MCF 10A (cell line): Measurements from ENCODE around the gene CAMTA1. TPM values are rescaled to one million over a fixed set of nuclear protein-coding genes. Genes with fewer than 3 reads are reported as not detected.

ENCODE experiments used
- BruUV-seq: library from RNA; stranded (reverse); fragments of 400-500 nt; replicated peaks from 2 replicates; lab custom pipeline; 2021; lab: Mats Ljungman, UMichigan
- CTCF ChIA-PET: fragments of 300-600 bp; sonication (Branson Sonifier 250); formaldehyde crosslinking; extraction: SDS; loops from one replicate; lab custom pipeline; 2021; ENCODE audit warnings: antibody characterized with exemption, inconsistent platforms; lab: Yijun Ruan, JAX
- POLR2A ChIA-PET: fragments of 300-600, 350-650 bp; sonication (Branson Sonifier 250); formaldehyde crosslinking; extraction: SDS; loops from one replicate; lab custom pipeline; 2020; ENCODE audit warnings: antibody characterized with exemption, inconsistent platforms; lab: Yijun Ruan, JAX
- DNase-seq: peaks from one replicate; pipeline ENCODE4 v3.0.0-alpha.2; 2018; ENCODE audit not compliant: unreplicated experiment
- H3K27ac Mint-ChIP-seq: one replicate; pipeline ENCODE4 v1.8.0; 2022; ENCODE audit warnings: mild to moderate bottlenecking, low read depth, mixed read lengths; ENCODE audit not compliant: unreplicated experiment
- H3K27me3 Mint-ChIP-seq: one replicate; pipeline ENCODE4 v1.8.0; 2022; ENCODE audit warnings: mixed read lengths; ENCODE audit not compliant: insufficient read depth, unreplicated experiment
- H3K36me3 Mint-ChIP-seq: one replicate; pipeline ENCODE4 v1.8.0; 2022; ENCODE audit warnings: mild to moderate bottlenecking, moderate library complexity, mixed read lengths; ENCODE audit not compliant: insufficient read depth, unreplicated experiment
- H3K4me1 Mint-ChIP-seq: one replicate; pipeline ENCODE4 v1.8.0; 2022; ENCODE audit warnings: mixed read lengths; ENCODE audit not compliant: insufficient read depth, unreplicated experiment
- H3K4me3 Mint-ChIP-seq: one replicate; pipeline ENCODE4 v1.8.0; 2022; ENCODE audit warnings: mild to moderate bottlenecking, moderate library complexity, mixed read lengths; ENCODE audit not compliant: unreplicated experiment
- H3K9me3 Mint-ChIP-seq: one replicate; pipeline ENCODE4 v1.8.0; 2022; ENCODE audit warnings: mixed read lengths; ENCODE audit not compliant: unreplicated experiment
- CTCF ChIP-seq: fragments of 200-600 bp; IDR thresholded peaks from one replicate; pipeline ENCODE4 v1.8.0; 2022; ENCODE audit warnings: antibody characterized with exemption, mild to moderate bottlenecking; ENCODE audit not compliant: unreplicated experiment
- intact Hi-C: fragments of 100-400 bp; cut with micrococcal nuclease; formaldehyde crosslinking; loops from 2 replicates; pipeline ENCODE4 v1.14.1; 2022
- total RNA-seq: library from RNA; stranded (reverse); gene quantifications from 2 replicates; pipeline ENCODE4 v1.2.3, GENCODE V29; 2022

The CAMTA1 gene
- total RNA-seq, 1 experiment from 2014 or later = 74.1 TPM

GRCh38 chr1:6966326-6966725, 181.1 kb downstream of the CAMTA1 start:
- Mint-ChIP-seq H3K27me3 (peaks cover 10% of the 10 kb centered on the region), H3K27ac (no peak overlapping the region), H3K9me3 (no peaks in the 10 kb centered on the region), H3K36me3 (no peaks in the 10 kb centered on the region), H3K4me1 (no peaks in the 10 kb centered on the region), H3K4me3 (no peak overlapping the region)
- no peak for DNase-seq
- ChIA-PET CTCF (interaction anchor here (0.6 kb wide), 1 partner anchor 83 kb away, joined by 3 read pairs; no protein-coding TSS in a partner anchor), POLR2A (no interaction called here)
- intact Hi-C loops = no loop called here
- BruUV-seq = no TSS peak
- no peak for TF ChIP-seq CTCF

GRCh38 chr1:6967431-6968111, 182.3 kb downstream of the CAMTA1 start:
- H3K9me3 Mint-ChIP-seq = no peaks in the 10 kb centered on the region
- no peaks in the 10 kb centered on the region for H3K4me1 Mint-ChIP-seq
- H3K4me3 Mint-ChIP-seq = no peak overlapping the region
- no TSS peak for BruUV-seq
- H3K36me3 Mint-ChIP-seq = no peaks in the 10 kb centered on the region
- H3K27ac Mint-ChIP-seq = no peak overlapping the region
- H3K27me3 Mint-ChIP-seq = peaks cover 10% of the 10 kb centered on the region
- no peak for DNase-seq
- CTCF ChIA-PET = no interaction called here
- intact Hi-C loops = no loop called here
- POLR2A ChIA-PET = interaction anchor here (1.4 kb wide), 1 partner anchor 8 kb away, joined by 3 read pairs; no protein-coding TSS in a partner anchor
- TF ChIP-seq CTCF = no peak

GRCh38 chr1:6969106-6969505, 183.9 kb downstream of the CAMTA1 start:
- Mint-ChIP-seq H3K27ac (no peak overlapping the region), H3K9me3 (no peaks in the 10 kb centered on the region), H3K4me1 (no peaks in the 10 kb centered on the region), H3K36me3 (no peaks in the 10 kb centered on the region), H3K4me3 (no peak overlapping the region), H3K27me3 (peaks cover 18% of the 10 kb centered on the region)
- intact Hi-C loops = no loop called here
- DNase-seq = no peak
- no peak for TF ChIP-seq CTCF
- ChIA-PET CTCF (interaction anchor here (0.6 kb wide), 1 partner anchor 133 kb away, joined by 4 read pairs; no protein-coding TSS in a partner anchor), POLR2A (interaction anchor here (1.4 kb wide), 1 partner anchor 9 kb away, joined by 3 read pairs; no protein-coding TSS in a partner anchor)
- BruUV-seq = no TSS peak

- intact Hi-C loops = no loop called here
- Mint-ChIP-seq H3K9me3 (no peaks in the 10 kb centered on the region), H3K27me3 (peaks cover 25% of the 10 kb centered on the region), H3K27ac (no peak overlapping the region), H3K4me1 (no peaks in the 10 kb centered on the region), H3K36me3 (no peaks in the 10 kb centered on the region), H3K4me3 (no peak overlapping the region)
- POLR2A ChIA-PET = no interaction called here
- DNase-seq = no peak
- CTCF ChIA-PET = no interaction called here
- no TSS peak for BruUV-seq
- TF ChIP-seq CTCF = no peak
Observed at GRCh38 chr1:6969762-6970161, 184.5 kb downstream of the CAMTA1 start.
